Activated naive CD8-positive, alpha-beta T cell treated with anti-CD3 and anti-CD28 coated beads, Interleukin-2, amount 10 ng/mL, durations not matched to agents 7 days and 5 days (primary cell): ENCODE data around the gene FKBP10. TPM values are rescaled to one million over a fixed set of nuclear protein-coding genes. Genes with fewer than 3 reads are reported as not detected.

ENCODE experiments used
- ATAC-seq: fragments of 150-1000 bp; cut with Tn5 transposase; one replicate; pipeline ENCODE4 v1.10.0; 2021; ENCODE audit warnings: low read depth, moderate library complexity
- POLR2A ChIA-PET: fragments of 350-600 bp; sonication (Branson Sonifier 250); formaldehyde crosslinking; loops from one replicate; lab custom pipeline; 2021; ENCODE audit warnings: antibody characterized with exemption; lab: Charles Lee
- DNase-seq: peaks from one replicate; pipeline ENCODE4 v3.0.0; 2021
- H3K27ac Mint-ChIP-seq: one replicate; pipeline ENCODE4 v1.8.0; 2022; ENCODE audit warnings: mild to moderate bottlenecking, mixed read lengths
- H3K27me3 Mint-ChIP-seq: one replicate; pipeline ENCODE4 v1.8.0; 2022; ENCODE audit warnings: mild to moderate bottlenecking, moderate library complexity, mixed read lengths
- H3K36me3 Mint-ChIP-seq: one replicate; pipeline ENCODE4 v1.8.0; 2021; ENCODE audit warnings: mild to moderate bottlenecking, mixed read lengths
- H3K4me1 Mint-ChIP-seq: one replicate; pipeline ENCODE4 v1.8.0; 2021; ENCODE audit warnings: mixed read lengths
- H3K4me3 Mint-ChIP-seq: one replicate; pipeline ENCODE4 v1.8.0; 2022; ENCODE audit warnings: mild to moderate bottlenecking, moderate library complexity, mixed read lengths
- H3K9me3 Mint-ChIP-seq: one replicate; pipeline ENCODE4 v1.8.0; 2021; ENCODE audit warnings: mixed read lengths
- total RNA-seq, 2 experiments: library from RNA; stranded (reverse); gene quantifications; one replicate each; pipeline ENCODE4 v1.2.3, GENCODE V29; 2021

FKBP10 gene
- total RNA-seq, 2 experiments from 2014 or later: 0.53 to 0.94 TPM

- POLR2A ChIA-PET: interaction anchor here (1.0 kb wide), 1 partner anchor 24 kb away, joined by 4 read pairs; the partner anchor contains the start of gene P3H4
- H3K27ac Mint-ChIP-seq: no peak overlapping the region
- peak overlapping the region; percentile 64 for H3K4me3 Mint-ChIP-seq
Observed at GRCh38 chr17:41787021-41787418, 25.8 kb upstream of the FKBP10 start.

DNA sequence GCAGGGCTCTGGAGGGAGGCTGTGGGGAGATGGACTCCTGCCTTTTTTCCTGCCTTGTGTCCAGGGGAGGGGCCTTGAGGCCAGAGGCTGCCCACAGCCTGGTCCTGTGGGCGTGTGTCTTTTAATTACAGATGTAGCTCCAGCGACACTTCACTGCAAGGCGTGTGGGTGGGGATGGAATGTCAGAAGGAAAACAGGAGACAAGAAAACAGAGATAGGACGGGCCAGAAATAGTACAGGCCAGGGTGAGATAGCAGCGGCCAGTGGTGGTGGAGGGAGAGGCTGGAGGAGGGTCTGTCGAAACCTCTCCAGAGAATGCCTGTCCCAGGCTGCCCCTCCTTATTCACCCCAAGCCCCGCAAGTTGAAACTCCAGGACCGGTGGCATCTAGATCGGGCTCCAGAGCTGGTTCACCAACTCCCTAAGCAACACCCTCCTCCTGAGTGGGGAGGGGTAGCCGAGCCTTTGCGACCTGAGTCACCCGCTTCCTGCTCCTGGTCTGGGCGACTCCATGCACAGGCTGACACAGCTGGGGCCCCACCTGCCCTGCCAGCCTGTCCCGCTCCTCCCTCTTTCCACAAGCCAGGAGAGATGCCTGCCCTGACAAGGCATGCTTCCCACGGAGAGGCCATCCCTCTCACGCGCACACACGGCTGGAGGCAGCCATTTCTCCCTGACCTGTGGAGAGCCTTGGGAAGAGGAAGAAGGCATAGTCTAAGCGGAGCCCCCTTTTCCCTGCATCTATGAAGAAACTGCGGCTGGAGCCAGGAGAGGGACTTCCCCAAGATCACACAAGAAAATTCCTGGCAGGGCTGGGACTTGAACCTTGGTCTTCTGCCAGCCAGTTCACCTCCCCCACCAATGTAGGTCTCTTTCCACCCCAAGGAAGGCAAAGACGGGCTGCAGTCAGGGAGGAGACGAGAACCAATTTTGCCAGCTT is 19.7 kb upstream of the FKBP10 start:
- no peak overlapping the region for H3K4me3 Mint-ChIP-seq
- H3K4me1 Mint-ChIP-seq: peaks cover 10% of the 10 kb centered on the region
- H3K27me3 Mint-ChIP-seq: peaks cover 3% of the 10 kb centered on the region
- no peak for DNase-seq
- no peaks in the 10 kb centered on the region for H3K9me3 Mint-ChIP-seq
- POLR2A ChIA-PET: no interaction called here
- H3K36me3 Mint-ChIP-seq: no peaks in the 10 kb centered on the region
- ATAC-seq: no peak
- H3K27ac Mint-ChIP-seq: no peak overlapping the region

More at GRCh38 chr17:41787021-41787418, 25.8 kb upstream of the FKBP10 start:
- Mint-ChIP-seq H3K36me3 (no peaks in the 10 kb centered on the region), H3K4me1 (peaks cover 23% of the 10 kb centered on the region), H3K9me3 (no peaks in the 10 kb centered on the region), H3K27me3 (peaks cover 30% of the 10 kb centered on the region)
- ATAC-seq (no peak), DNase-seq (no peak)

- POLR2A ChIA-PET: no interaction called here
Observed at GRCh38 chr17:41793784-41794539, 18.8 kb upstream of the FKBP10 start.

GRCh38 chr17:41794540-41794975 is 18.2 kb upstream of the FKBP10 start:
- Mint-ChIP-seq H3K27ac (no peak overlapping the region), H3K9me3 (no peaks in the 10 kb centered on the region), H3K27me3 (no peaks in the 10 kb centered on the region), H3K4me3 (no peak overlapping the region), H3K4me1 (peaks cover 4% of the 10 kb centered on the region), H3K36me3 (no peaks in the 10 kb centered on the region)
- no peak for DNase-seq
- ATAC-seq: no peak
- POLR2A ChIA-PET: no interaction called here

More at GRCh38 chr17:41793784-41794539, 18.8 kb upstream of the FKBP10 start:
- peaks cover 1% of the 10 kb centered on the region for H3K27me3 Mint-ChIP-seq
- H3K9me3 Mint-ChIP-seq: no peaks in the 10 kb centered on the region
- H3K36me3 Mint-ChIP-seq: no peaks in the 10 kb centered on the region
- ATAC-seq (no peak), DNase-seq (no peak)
- H3K27ac Mint-ChIP-seq: no peak overlapping the region
- no peak overlapping the region for H3K4me3 Mint-ChIP-seq
- H3K4me1 Mint-ChIP-seq: peaks cover 4% of the 10 kb centered on the region

GRCh38 chr17:41796121-41796895 is 16.5 kb upstream of the FKBP10 start:
- Mint-ChIP-seq H3K4me1 (peaks cover 1% of the 10 kb centered on the region), H3K9me3 (no peaks in the 10 kb centered on the region), H3K4me3 (no peak overlapping the region), H3K27me3 (no peaks in the 10 kb centered on the region), H3K27ac (no peak overlapping the region), H3K36me3 (no peaks in the 10 kb centered on the region)
- POLR2A ChIA-PET: no interaction called here
- no peak for DNase-seq
- no peak for ATAC-seq

DNA sequence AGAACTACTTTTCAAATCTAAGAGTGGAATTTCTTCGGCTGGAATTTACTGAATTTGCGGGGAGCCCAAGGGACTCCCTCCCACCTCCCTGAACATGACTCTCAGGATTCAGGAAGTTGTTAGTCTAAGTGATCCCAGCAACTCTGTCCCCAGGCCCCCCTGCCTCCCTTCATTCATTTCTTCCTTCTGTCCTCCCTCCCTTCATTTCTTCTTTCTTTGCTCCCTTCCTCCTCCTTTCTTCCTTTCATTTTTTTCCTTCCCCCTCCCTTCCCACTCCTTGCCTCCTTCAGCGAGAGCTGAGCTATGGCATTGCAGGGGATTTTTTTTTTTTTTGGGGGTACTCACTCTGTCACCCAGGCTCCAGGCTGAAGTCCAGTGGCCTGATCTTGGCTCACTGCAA is 15.4 kb upstream of the FKBP10 start:
- no peak for DNase-seq
- POLR2A ChIA-PET: interaction anchor here (0.7 kb wide), 1 partner anchor 9 kb away, joined by 4 read pairs; no protein-coding TSS in a partner anchor
- H3K9me3 Mint-ChIP-seq: no peaks in the 10 kb centered on the region
- ATAC-seq: no peak
- H3K27me3 Mint-ChIP-seq: no peaks in the 10 kb centered on the region
- H3K27ac Mint-ChIP-seq: no peak overlapping the region
- no peak overlapping the region for H3K4me3 Mint-ChIP-seq
- no peaks in the 10 kb centered on the region for H3K36me3 Mint-ChIP-seq
- peaks cover 5% of the 10 kb centered on the region for H3K4me1 Mint-ChIP-seq

DNA sequence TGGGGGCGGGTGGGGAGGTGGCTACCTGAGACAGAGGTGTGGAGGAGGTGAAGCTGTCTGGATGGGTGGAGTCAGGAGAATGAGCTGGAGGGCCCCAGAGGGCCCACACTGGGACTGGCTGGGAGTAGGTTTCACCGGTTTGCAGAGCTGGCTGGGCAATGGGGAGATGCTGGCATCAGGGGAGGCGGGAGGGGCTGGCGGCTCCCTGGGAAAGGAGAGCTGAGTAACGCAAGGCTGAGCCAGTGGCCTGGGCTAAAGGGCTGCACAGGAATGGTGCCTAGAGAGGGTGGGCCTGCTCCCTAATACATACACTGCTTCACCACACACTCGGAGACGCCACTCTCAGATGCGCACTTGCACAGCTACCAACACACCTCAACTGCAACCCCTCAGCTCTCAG is 13.4 kb upstream of the FKBP10 start:
- POLR2A ChIA-PET: no interaction called here
- Mint-ChIP-seq H3K9me3 (no peaks in the 10 kb centered on the region), H3K4me1 (peaks cover 5% of the 10 kb centered on the region), H3K4me3 (no peak overlapping the region), H3K27me3 (no peaks in the 10 kb centered on the region), H3K27ac (no peak overlapping the region), H3K36me3 (no peaks in the 10 kb centered on the region)
- ATAC-seq: no peak
- DNase-seq: no peak

- POLR2A ChIA-PET: interaction anchor here (0.7 to 1.6 kb wide), 2 partner anchors 63 to 360 kb away, joined by 3 to 6 read pairs; no protein-coding TSS in a partner anchor
- H3K4me1 Mint-ChIP-seq: peaks cover 5% of the 10 kb centered on the region
- H3K27ac Mint-ChIP-seq: no peak overlapping the region
- no peak for ATAC-seq
- H3K9me3 Mint-ChIP-seq: no peaks in the 10 kb centered on the region
- H3K36me3 Mint-ChIP-seq: no peaks in the 10 kb centered on the region
- H3K4me3 Mint-ChIP-seq: no peak overlapping the region
- H3K27me3 Mint-ChIP-seq: no peaks in the 10 kb centered on the region
- no peak for DNase-seq
Observed at GRCh38 chr17:41800601-41801373, 12.0 kb upstream of the FKBP10 start.

- Mint-ChIP-seq H3K27me3 (no peaks in the 10 kb centered on the region), H3K4me1 (peaks cover 5% of the 10 kb centered on the region), H3K36me3 (no peaks in the 10 kb centered on the region), H3K27ac (no peak overlapping the region), H3K9me3 (no peaks in the 10 kb centered on the region), H3K4me3 (no peak overlapping the region)
- POLR2A ChIA-PET: interaction anchor here (0.5 to 1.6 kb wide), 2 partner anchors 64 to 1279 kb away, joined by 3 to 6 read pairs; no protein-coding TSS in a partner anchor
- ATAC-seq (peak; percentile 79), DNase-seq (peak; percentile 80)
Observed at GRCh38 chr17:41801374-41802271, 11.2 kb upstream of the FKBP10 start.

DNA sequence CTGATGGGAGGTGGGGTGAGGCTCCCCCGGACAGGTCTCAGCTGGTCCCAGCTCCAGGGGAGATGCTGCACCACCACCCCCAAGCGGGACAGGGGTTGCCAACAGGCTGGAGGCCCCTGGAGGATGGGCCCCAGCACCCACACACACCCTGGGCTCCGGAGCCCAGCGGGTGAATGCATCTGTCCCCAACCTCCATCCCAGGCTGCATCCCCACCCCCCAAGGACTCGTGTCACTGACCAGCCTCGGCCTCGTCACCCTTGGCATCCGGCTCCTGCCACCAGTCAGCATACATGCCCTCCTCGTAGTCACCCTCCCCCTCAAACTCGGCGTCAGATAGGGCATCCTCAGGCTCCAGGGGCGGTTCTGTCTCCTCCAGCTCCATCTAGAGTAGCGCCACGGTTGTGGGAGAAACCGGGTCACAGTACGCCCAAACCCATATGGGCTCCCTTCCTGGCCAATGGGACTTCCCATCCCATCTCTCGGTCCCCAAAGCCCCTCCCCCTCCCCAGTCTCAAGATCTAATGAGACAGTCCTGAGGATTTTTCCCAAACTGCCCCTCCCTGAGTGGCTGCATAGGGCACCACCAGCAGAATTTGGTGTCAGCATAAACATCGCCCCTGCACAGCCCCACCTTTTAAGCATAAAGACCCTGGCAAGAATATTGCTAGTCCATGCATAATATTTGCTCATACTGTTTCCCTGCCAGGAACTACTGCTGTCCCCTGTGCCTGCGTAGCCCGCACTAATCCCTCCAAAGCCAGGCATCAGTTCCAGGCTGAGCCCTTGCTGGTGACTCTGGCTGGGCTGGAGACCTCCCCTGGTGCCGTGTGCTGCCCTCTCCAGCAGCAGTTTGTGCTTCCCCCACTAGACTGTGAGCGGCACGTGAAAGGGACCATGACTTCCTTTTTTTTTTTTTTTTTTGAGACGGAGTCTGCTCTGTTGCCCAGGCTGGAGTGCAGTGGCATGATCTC is 9.5 kb upstream of the FKBP10 start:
- Mint-ChIP-seq H3K27ac (peak overlapping the region; percentile 9), H3K4me1 (peaks cover 5% of the 10 kb centered on the region), H3K9me3 (no peaks in the 10 kb centered on the region), H3K36me3 (no peaks in the 10 kb centered on the region), H3K27me3 (no peaks in the 10 kb centered on the region), H3K4me3 (no peak overlapping the region)
- ATAC-seq: no peak
- POLR2A ChIA-PET: no interaction called here
- no peak for DNase-seq
